Trophoblast cell (in vitro differentiated cells and primary cell): ENCODE results near the gene UBIAD1.

Experiments used
- DNase-seq, 2 donors: peaks; one replicate each; pipeline ENCODE4 v3.0.0-alpha.2; 2016
- H2AFZ ChIP-seq: 2 replicates; pipeline ENCODE4 v1.6.1; 2013; ENCODE audit warnings: low read length, moderate library complexity, mild to moderate bottlenecking; ENCODE audit not compliant: insufficient read depth, poor library complexity
- H2AK5ac ChIP-seq: 2 replicates; pipeline ENCODE4 v1.6.1; 2013; ENCODE audit warnings: mild to moderate bottlenecking, low read length
- H2BK120ac ChIP-seq: 2 replicates; pipeline ENCODE4 v1.6.1; 2013; ENCODE audit warnings: low read length, mild to moderate bottlenecking, moderate library complexity; ENCODE audit not compliant: insufficient read depth, poor library complexity
- H2BK12ac ChIP-seq: 2 replicates; pipeline ENCODE4 v1.6.1; 2013; ENCODE audit warnings: mild to moderate bottlenecking, low read length, moderate library complexity
- H2BK5ac ChIP-seq: 2 replicates; pipeline ENCODE4 v1.6.1; 2013; ENCODE audit warnings: low read length, low read depth, moderate library complexity, mild to moderate bottlenecking; ENCODE audit not compliant: poor library complexity
- H3K14ac ChIP-seq: 2 replicates; pipeline ENCODE4 v1.6.1; 2013; ENCODE audit warnings: mild to moderate bottlenecking, low read length
- H3K18ac ChIP-seq: 2 replicates; pipeline ENCODE4 v1.6.1; 2013; ENCODE audit warnings: mild to moderate bottlenecking, low read length
- H3K23ac ChIP-seq: 2 replicates; pipeline ENCODE4 v1.6.1; 2013; ENCODE audit warnings: low read length
- H3K27ac ChIP-seq: 2 replicates; pipeline ENCODE4 v1.5.1; 2013; ENCODE audit warnings: low read depth, mild to moderate bottlenecking, inconsistent platforms, low read length, moderate library complexity
- H3K27me3 ChIP-seq: 2 replicates; pipeline ENCODE4 v1.6.1; 2013; ENCODE audit warnings: inconsistent platforms, mild to moderate bottlenecking, low read length, moderate library complexity; ENCODE audit not compliant: insufficient read depth
- H3K36me3 ChIP-seq, 2 experiments: 1 replicate in 1 of 2; 2 replicates in 1 of 2; pipeline ENCODE4 v1.6.1; 2013; ENCODE audit warnings: low read length in 2 of 2, mild to moderate bottlenecking in 2 of 2, moderate library complexity in 1 of 2; ENCODE audit not compliant: insufficient read depth in 2 of 2, control insufficient read depth in 1 of 2
- H3K4ac ChIP-seq: 2 replicates; pipeline ENCODE4 v1.6.1; 2013; ENCODE audit warnings: low read depth, mild to moderate bottlenecking, low read length, moderate library complexity
- H3K4me1 ChIP-seq, 2 experiments: 1 replicate in 1 of 2; 2 replicates in 1 of 2; pipeline ENCODE4 v1.6.1; 2013; ENCODE audit warnings: low read length in 2 of 2, mild to moderate bottlenecking in 2 of 2, moderate library complexity in 1 of 2; ENCODE audit not compliant: insufficient read depth in 2 of 2, control insufficient read depth in 1 of 2
- H3K4me2 ChIP-seq: 2 replicates; pipeline ENCODE4 v1.6.1; 2013; ENCODE audit warnings: inconsistent platforms, mild to moderate bottlenecking, low read length, moderate library complexity
- H3K4me3 ChIP-seq: 2 replicates; pipeline ENCODE4 v1.5.1; 2013; ENCODE audit warnings: mild to moderate bottlenecking, low read depth, low read length, inconsistent platforms
- H3K79me1 ChIP-seq: one replicate; pipeline ENCODE4 v1.6.1; 2013; ENCODE audit warnings: low read length
- H3K79me2 ChIP-seq: 2 replicates; pipeline ENCODE4 v1.6.1; 2013; ENCODE audit warnings: low read length, mild to moderate bottlenecking; ENCODE audit not compliant: control insufficient read depth, insufficient read depth, poor library complexity
- H3K9ac ChIP-seq: 2 replicates; pipeline ENCODE4 v1.6.1; 2013; ENCODE audit warnings: mild to moderate bottlenecking, low read length
- H3K9me3 ChIP-seq: 2 replicates; pipeline ENCODE4 v1.6.1; 2013; ENCODE audit warnings: low read depth, mild to moderate bottlenecking, control low read depth, inconsistent platforms, low read length; ENCODE audit not compliant: insufficient read depth
- H4K12ac ChIP-seq: 2 replicates; pipeline ENCODE4 v1.6.1; 2013; ENCODE audit warnings: low read depth, mild to moderate bottlenecking, low read length, moderate library complexity
- H4K8ac ChIP-seq: 2 replicates; pipeline ENCODE4 v1.6.1; 2013; ENCODE audit warnings: low read depth, mild to moderate bottlenecking, low read length, moderate library complexity
- H4K91ac ChIP-seq: one replicate; pipeline ENCODE4 v1.6.1; 2013; ENCODE audit warnings: low read depth, mild to moderate bottlenecking, low read length, moderate library complexity
- WGBS: extraction: QIAGEN DNeasy Blood & Tissue Kit; methylation state at CpG from one replicate; pipeline ENCODE4 v1.1.7; 2013; ENCODE audit warnings: missing lambda C conversion rate; ENCODE audit not compliant: insufficient read length, insufficient coverage; ENCODE audit errors: extremely low coverage; 5-methylcytosine and 5-hydroxymethylcytosine counted together

The UBIAD1 gene

GRCh38 chr1:11334261-11334804 is 61.3 kb downstream of the UBIAD1 start:
- Histone ChIP-seq H3K79me2 (peaks cover 1% of the 10 kb centered on the region), H2AFZ (no peak overlapping the region), H4K91ac (no peak overlapping the region), H3K9me3 (no peaks in the 10 kb centered on the region), H3K27me3 (no peaks in the 10 kb centered on the region), H3K4me2 (no peak overlapping the region), H3K23ac (no peak overlapping the region), H3K14ac (no peak overlapping the region), H2AK5ac (no peak overlapping the region), H2BK12ac (no peak overlapping the region), H3K18ac (no peak overlapping the region), H3K36me3 (no peaks in the 10 kb centered on the region), H2BK120ac (no peak overlapping the region), H3K79me1 (no peaks in the 10 kb centered on the region), H4K8ac (no peak overlapping the region), H3K27ac (no peak overlapping the region), H4K12ac (no peak overlapping the region), H2BK5ac (no peak overlapping the region), H3K9ac (no peak overlapping the region), H3K4me3 (no peak overlapping the region), H3K4me1 (no peaks in the 10 kb centered on the region), H3K4ac (no peak overlapping the region)
- WGBS = no CpG with 5 or more reads among the region's 13 CpGs
- DNase-seq = no peak

- Histone ChIP-seq H3K36me3 (no peaks in the 10 kb centered on the region), H3K23ac (no peak overlapping the region), H3K27ac (no peak overlapping the region), H2BK12ac (no peak overlapping the region), H4K91ac (no peak overlapping the region), H3K27me3 (no peaks in the 10 kb centered on the region), H2AFZ (no peak overlapping the region), H3K79me2 (peaks cover 1% of the 10 kb centered on the region), H3K9me3 (no peaks in the 10 kb centered on the region), H3K4ac (no peak overlapping the region), H3K4me3 (no peak overlapping the region), H3K18ac (no peak overlapping the region), H3K79me1 (no peaks in the 10 kb centered on the region), H2AK5ac (no peak overlapping the region), H3K4me1 (no peaks in the 10 kb centered on the region), H3K14ac (no peak overlapping the region), H2BK5ac (no peak overlapping the region), H3K4me2 (no peak overlapping the region), H3K9ac (no peak overlapping the region), H2BK120ac (no peak overlapping the region), H4K8ac (no peak overlapping the region), H4K12ac (no peak overlapping the region)
- no peak for DNase-seq
- WGBS = no CpG with 5 or more reads among the region's 7 CpGs
Observed at GRCh38 chr1:11334821-11335220, 61.8 kb downstream of the UBIAD1 start.

- Histone ChIP-seq H2AFZ (no peak overlapping the region), H3K9ac (peak overlapping the region; percentile 7), H2BK120ac (no peak overlapping the region), H3K27ac (no peak overlapping the region), H2BK5ac (no peak overlapping the region), H3K36me3 (no peaks in the 10 kb centered on the region), H3K9me3 (no peaks in the 10 kb centered on the region), H4K8ac (no peak overlapping the region), H3K27me3 (no peaks in the 10 kb centered on the region), H2BK12ac (no peak overlapping the region), H3K79me2 (peaks cover 1% of the 10 kb centered on the region), H2AK5ac (no peak overlapping the region), H4K91ac (no peak overlapping the region), H3K4me2 (no peak overlapping the region), H3K79me1 (no peaks in the 10 kb centered on the region), H3K18ac (no peak overlapping the region), H3K4me3 (no peak overlapping the region), H4K12ac (no peak overlapping the region), H3K4me1 (no peaks in the 10 kb centered on the region), H3K4ac (no peak overlapping the region), H3K23ac (no peak overlapping the region), H3K14ac (no peak overlapping the region)
- DNase-seq = no peak
- WGBS = no CpG with 5 or more reads among the region's 7 CpGs
Observed at GRCh38 chr1:11335417-11336056, 62.5 kb downstream of the UBIAD1 start.

- H3K36me3 ChIP-seq = no peaks in the 10 kb centered on the region
- no peaks in the 10 kb centered on the region for H3K27me3 ChIP-seq
- no peak overlapping the region for H3K14ac ChIP-seq
- H3K4ac ChIP-seq = no peak overlapping the region
- H3K79me1 ChIP-seq = no peaks in the 10 kb centered on the region
- no peak overlapping the region for H4K12ac ChIP-seq
- DNase-seq = peak; percentile 14 to 55
- no peak overlapping the region for H2BK5ac ChIP-seq
- no peak overlapping the region for H2BK120ac ChIP-seq
- H2AK5ac ChIP-seq = no peak overlapping the region
- H3K4me1 ChIP-seq = no peaks in the 10 kb centered on the region
- peaks cover 1% of the 10 kb centered on the region for H3K79me2 ChIP-seq
- H3K27ac ChIP-seq = no peak overlapping the region
- WGBS = no CpG with 5 or more reads among the region's 12 CpGs
- no peak overlapping the region for H4K8ac ChIP-seq
- no peaks in the 10 kb centered on the region for H3K9me3 ChIP-seq
- H2AFZ ChIP-seq = no peak overlapping the region
- H4K91ac ChIP-seq = no peak overlapping the region
- H3K23ac ChIP-seq = no peak overlapping the region
- H3K4me3 ChIP-seq = no peak overlapping the region
- H3K18ac ChIP-seq = no peak overlapping the region
- H3K9ac ChIP-seq = no peak overlapping the region
- no peak overlapping the region for H3K4me2 ChIP-seq
- H2BK12ac ChIP-seq = no peak overlapping the region
Observed at GRCh38 chr1:11337580-11338073, 64.6 kb downstream of the UBIAD1 start.
